Amniotic stem cell (primary cell): ENCODE measurements around the gene ITGAX.
"Not testable (repeated sequence)": the region's sequence is repeated elsewhere in the genome, so short reads cannot be mapped to it uniquely, and the experiment has no call there.

ENCODE experiments used
- DNase-seq: peaks from one replicate; lab custom pipeline; 2025; lab: John Stamatoyannopoulos, UW

The ITGAX gene

DNA sequence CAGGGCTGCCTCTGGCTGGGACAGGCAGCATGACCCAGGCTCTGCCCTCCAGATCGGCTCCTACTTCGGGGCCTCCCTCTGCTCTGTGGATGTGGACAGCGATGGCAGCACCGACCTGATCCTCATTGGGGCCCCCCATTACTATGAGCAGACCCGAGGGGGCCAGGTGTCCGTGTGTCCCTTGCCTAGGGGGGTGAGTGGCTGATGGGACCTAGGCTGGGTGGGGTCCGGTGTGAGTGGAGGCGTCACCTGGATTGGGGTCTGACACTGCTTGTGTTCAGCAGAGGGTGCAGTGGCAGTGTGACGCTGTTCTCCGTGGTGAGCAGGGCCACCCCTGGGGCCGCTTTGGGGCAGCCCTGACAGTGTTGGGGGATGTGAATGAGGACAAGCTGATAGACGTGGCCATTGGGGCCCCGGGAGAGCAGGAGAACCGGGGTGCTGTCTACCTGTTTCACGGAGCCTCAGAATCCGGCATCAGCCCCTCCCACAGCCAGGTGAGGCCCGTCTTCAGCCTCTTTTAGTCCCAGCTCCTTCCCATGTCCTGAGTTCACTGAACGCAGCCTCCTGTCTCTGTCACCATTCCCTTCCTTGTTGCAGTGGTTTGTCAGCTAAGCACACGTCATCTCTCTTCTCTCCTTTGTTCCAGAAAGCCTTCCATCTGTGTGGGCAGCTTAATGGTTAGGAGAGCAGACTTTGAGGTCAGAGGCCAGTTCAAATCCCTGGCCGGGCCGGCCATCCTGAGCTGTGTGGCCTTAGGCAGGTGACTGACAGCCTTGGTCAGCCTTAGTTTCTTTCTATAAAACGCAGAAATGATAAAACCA is 56.3 kb downstream of the ITGAX start:
- DNase-seq, result no peak

DNA sequence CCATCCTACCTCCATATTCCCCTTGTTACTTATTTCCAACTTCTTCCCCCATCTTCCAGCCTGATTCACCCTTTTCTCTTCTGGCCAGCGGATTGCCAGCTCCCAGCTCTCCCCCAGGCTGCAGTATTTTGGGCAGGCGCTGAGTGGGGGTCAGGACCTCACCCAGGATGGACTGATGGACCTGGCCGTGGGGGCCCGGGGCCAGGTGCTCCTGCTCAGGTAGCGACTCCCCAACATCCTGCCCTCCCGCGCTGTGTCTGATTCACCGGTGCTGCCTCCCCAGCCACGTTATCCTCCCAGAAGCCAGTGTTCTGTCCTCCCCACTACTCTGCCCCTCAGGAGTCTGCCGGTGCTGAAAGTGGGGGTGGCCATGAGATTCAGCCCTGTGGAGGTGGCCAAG is 57.8 kb downstream of the ITGAX start:
- no peak for DNase-seq

DNA sequence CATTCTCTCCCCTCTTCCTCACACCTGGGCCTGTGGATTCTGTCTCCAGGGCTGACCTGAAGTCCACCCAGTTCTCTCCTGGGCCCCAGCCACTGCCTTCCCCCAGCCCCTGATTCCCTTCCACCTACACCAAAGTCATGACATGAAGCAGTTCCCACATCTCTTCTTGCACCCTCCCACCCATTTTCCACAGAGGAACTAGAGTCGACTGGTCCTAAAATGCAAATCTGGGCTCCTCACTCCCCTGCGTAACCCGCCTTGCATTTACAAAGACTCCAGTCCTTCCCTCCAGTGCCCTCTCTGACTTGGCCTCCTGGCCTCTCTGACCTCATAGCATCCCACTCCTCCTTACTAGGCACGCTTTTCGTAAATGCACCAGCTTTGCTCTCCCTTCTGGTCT is 58.4 kb downstream of the ITGAX start:
- no peak for DNase-seq

DNA sequence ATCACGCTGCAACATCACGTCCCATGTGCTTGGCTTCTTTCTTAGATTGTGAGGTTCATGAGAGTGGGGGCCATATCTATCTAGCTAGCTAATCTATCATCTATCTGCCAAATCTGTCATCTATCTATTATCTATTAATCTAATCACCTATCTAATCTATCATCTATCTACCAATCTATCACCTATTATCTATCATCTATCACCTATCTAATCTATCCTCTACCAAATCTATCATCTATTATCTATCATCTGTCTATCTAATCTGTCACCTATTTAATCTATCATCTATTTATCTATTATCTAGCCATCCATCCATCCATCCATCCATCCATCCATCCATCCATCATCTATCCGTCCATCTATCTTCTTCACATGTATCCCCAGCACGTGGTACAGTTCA is 59.0 kb downstream of the ITGAX start:
- DNase-seq, result no peak

DNA sequence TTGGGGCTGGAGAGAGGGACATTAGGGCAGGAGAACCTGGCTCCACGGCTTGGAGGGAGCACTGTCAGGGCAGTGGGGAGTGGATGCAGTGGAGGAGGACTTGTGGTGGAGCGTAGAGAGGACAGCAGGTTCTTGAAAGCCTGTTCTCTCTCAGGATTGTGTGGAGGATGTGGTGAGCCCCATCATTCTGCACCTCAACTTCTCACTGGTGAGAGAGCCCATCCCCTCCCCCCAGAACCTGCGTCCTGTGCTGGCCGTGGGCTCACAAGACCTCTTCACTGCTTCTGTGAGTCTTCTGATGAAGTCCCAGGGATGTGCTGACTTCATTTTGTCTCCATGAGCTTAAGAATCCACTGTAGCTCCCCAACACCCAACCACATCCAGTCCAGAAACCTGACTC is 59.7 kb downstream of the ITGAX start:
- DNase-seq, result no peak

DNA sequence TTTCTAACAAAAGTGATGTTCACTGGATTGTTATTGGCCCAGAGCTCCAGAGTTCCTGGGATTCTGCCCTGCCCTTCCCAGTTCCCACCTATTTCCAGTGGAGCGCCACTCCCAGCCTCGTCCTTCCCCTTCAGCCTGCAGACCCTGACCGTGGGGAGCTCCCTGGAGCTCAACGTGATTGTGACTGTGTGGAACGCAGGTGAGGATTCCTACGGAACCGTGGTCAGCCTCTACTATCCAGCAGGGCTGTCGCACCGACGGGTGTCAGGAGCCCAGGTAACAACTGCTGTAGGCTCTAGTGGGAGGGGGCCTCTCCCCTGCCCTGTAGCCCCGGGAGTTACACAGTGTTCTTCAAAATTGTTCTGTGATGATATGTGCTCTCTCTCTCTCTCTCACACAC is 61.4 kb downstream of the ITGAX start:
- DNase-seq, result no peak

DNA sequence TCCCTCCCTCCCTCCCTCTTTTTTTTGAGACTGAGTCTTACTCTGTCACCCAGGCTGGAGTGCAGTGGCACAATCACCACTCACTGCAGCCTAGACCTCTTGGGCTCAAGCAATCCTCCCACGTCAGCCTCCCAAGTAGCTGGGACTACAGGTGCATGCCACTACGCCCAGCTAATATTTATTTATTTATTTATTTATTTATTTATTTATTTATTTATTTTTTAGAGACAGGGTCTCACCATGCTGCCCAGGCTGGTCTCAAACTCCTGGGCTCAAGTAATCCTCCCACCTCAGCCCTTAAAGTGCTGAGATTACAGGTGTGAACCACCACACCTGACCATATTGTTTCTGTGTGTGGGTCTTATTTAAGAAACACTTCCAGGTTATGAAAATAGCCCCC is 62.1 kb downstream of the ITGAX start:
- not testable (repeated sequence) for DNase-seq

DNA sequence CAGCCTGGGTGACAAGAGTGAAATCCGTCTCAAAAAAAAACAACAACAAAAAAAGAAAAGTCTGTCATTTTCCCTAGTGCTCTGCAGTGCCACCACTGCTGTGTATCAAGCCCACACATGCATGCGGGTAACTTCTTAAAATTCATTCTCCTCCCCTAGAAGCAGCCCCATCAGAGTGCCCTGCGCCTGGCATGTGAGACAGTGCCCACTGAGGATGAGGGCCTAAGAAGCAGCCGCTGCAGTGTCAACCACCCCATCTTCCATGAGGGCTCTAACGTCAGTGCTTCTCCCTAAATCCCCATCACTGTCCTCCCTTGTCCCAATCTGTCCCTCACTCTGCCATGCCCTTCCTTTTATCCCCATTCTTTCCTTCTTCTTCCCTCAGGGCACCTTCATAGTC is 62.9 kb downstream of the ITGAX start:
- DNase-seq, result no peak

DNA sequence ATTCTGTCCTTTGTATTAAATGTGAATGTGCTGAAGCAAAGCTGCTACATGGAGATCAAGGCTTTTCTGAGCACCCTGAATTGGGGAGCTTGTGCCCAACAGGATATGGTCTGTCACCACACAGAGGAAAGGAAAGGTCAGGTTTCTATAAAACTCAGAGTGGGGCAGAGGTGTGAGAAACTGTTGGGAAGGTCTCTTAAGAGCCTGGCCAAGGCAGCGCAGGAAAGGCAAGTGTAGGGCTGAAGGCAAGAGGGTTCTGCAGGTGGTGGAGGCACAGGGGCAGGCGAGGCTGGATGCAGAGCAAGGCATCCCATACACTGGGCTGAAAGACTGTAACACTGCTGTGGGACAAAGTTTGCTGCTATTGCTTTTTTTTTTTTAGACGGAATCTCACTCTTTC is 65.1 kb downstream of the ITGAX start:
- no peak for DNase-seq

DNA sequence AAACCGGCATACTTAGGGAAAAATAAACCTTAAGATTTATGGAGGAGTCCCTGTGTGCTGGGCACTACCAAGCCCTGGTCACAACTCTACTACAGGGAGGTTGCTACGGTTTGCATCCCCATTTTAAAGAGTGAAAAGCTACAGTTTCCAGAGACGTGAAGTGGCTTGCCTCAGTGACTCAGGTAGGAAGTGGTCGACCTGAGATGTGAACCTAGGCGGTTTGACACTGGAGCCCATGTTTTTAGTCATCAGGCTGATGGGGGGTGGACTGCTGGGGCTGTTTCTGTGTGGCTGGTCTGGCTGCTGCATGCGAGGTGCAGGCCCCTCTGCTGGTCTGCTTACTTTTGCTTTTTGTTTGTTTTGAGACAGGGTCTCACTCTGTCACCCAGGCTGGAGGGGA is 66.6 kb downstream of the ITGAX start:
- DNase-seq, result no peak

DNA sequence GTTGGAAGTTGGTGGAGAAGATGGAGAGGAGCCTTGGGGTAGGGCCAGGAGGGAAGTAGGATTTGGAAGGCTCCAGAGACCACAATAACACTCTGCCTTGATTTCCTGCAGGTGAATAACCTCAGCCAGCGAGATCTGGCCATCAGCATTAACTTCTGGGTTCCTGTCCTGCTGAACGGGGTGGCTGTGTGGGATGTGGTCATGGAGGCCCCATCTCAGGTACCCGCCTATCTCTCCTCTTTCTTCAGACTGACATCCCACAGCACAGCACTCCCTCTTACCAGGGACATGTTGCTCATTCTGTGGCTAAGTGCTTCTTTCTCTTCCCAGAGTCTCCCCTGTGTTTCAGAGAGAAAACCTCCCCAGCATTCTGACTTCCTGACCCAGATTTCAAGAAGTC is 68.3 kb downstream of the ITGAX start:
- DNase-seq, result no peak

DNA sequence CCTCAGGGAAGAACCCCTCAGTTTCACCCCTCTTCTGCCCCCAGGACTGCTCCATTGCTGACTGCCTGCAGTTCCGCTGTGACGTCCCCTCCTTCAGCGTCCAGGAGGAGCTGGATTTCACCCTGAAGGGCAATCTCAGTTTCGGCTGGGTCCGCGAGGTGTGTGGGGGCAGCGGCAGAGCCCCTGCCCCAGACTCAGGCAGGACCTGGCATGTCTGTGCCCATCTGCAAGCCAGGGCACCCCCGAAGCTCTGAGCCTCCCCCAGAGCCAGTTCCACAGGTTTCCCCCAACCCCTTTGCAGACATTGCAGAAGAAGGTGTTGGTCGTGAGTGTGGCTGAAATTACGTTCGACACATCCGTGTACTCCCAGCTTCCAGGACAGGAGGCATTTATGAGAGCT is 68.8 kb downstream of the ITGAX start:
- no peak for DNase-seq

DNA sequence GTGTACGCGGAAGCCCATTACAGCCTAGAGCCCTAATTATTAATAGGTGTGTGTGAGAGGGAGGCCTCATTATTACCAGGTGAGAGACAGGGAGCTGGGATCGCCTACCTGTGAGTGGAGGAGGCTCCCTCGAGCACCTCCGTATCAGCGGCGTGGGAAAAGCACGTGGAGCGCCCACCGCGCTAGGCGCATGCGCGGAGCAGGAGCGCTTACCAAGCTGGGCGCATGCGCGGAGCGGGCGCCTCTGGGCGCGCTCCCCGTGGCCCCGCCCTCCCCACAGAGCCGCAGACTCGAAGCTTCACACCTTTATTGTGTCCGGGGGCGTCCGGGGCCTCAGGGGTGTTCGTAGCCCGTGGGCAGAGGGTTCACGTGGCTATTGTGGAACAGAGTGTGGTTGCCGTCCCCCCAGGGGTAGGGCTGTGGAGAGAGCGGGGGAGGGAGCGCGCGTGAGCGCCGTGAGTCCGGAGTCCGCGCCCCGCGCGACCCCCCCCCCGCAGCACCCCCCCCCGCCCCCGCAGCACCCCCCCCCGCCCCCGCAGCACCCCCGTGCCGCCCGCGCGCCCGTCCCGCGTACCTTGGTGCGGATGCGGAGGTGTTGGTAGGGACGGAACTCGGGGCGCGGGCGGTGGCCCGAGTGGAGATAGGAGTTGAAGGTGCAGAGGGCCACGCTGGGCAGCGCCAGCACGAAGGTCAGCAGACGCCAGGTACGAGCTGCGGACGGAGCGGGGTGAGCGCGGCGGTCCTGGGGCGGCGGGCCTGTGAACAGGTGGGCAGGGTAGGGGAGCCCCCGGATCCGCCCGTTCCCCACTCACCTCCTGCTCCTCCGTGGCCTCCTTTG is 72.7 kb downstream of the ITGAX start:
- no peak for DNase-seq

DNA sequence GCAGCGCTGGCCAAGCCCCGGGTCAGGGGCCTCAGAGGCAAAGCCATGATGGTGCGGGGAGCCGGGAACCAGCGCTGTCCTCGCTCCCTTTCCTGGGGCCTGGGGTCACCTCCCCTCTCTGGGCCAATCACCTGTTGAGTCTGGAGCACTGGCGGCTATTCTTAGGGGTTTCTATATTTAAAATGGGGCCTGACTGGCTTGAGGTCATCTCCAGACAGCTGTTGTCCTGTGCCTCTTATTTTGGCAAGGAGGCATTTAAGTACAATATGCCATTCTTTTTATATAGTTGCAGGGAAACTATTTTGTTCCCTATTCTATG is 73.3 kb downstream of the ITGAX start, which contains the start of gene COX6A2:
Gene COX6A2, minus strand, starts transcription at position 82 of the 319 bp plus-strand sequence. Its CDS starts 35 bp downstream, at position 47.
- no peak for DNase-seq

DNA sequence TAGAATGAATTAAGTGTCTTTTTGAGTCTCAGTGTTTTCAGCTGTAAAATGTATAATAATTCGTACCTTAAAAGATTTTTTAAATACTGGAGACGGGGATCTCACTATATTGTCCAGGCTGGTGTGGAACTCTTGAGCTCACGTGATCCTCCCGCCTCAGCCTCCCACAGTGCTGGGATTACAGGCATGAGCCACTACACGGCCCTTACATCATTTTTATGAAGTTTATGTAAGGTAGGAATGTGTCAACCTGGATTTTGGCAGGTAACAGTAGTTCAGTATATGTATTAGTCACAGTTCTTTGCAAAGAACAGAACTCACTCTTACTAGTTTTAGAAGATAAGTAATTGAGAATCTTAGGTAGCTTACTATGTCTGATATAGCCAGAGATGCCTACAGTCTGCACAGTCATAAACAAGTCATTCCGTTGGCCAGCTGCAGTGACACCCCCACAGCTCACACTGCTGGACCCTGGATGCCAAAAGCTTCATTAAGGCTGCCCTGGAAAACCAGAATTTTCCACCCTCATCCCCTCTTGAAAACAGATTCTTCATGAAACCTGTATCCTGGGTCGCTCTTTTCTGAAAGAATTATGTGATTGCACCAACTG is 73.8 kb downstream of the ITGAX start:
- DNase-seq, result no peak

DNA sequence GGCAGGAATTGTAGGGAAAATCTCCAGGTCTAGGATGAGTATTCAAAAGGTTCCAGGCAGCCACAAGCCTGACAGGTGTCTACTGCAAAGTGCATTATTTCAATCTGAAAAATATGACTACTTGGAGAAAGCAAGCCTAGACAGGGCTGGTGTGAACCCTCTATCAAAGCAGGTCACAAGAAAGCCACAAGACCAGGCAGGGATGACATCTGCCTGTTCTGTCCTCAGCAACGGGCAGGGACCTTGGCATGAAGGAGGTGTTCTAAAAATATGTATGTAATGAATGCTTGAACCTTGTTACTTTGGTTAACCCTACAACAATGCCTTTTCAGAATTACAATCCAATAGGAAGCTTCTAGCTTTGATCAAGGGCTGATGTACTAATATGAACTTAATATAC is 74.3 kb downstream of the ITGAX start:
- DNase-seq, result no peak

DNA sequence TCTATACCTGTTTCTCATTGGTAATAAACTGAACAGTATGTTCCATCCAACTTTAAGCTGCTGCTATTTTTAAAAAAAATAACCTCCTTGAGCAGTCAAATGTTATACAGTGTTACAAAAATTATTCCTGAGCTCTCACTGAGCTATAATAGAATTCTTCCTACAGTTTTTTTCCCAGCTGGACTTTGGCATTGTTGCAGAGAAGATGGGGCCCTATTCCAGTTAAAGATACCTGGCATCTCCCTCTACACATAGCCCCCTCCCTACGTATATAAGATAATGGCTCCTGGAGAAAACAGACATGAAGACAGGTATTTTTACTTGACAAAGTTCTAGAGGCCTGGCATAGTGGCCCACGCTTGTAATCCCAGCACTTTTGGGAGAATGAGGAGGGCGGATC is 74.8 kb downstream of the ITGAX start:
- DNase-seq, result no peak

DNA sequence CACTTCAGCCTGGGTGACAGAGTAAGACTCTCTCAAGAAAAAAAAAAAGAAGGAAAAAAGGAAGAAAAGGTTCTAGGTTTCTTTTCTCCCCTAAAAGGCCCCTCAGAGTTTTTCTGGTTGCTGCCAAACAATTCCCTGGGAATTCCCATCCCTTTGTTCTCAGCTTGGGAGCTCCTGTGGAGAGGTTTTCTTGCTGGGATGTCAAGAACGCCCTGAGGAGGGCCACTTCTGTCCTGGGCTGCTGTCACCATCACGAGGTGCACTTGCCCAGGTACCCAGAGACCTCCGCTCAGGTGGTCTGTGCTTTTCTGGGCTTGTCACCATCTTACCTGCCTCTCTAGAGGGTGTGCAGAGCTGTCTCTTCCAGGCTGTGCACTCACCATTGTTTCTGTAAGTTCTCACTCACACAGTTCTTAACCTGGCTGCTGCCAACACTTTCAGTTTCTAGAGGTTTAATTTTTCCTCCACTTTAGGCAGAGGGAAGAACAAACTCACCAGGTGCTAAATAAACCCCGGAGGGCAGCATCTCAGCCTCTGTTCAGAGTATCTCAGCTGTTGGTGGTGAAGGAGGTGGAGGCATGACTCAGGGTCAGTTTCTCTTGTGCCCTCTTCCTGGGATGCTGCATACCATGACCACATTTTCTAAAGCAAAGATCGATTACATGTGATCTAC is 75.5 kb downstream of the ITGAX start:
- DNase-seq, result no peak
